NCI-H1694 treated with DMSO at 0.1 percent for 48 hours (cell line): ENCODE measurements around the gene MMP15.
"Not testable (repeated sequence)": the region's sequence is repeated elsewhere in the genome, so short reads cannot be mapped to it uniquely, and the experiment has no call there.

Experiments used
- DNase-seq: peaks from one replicate; lab custom pipeline; 2025; lab: John Stamatoyannopoulos, UW

The MMP15 gene

GRCh38 chr16:58049232-58050185 lies 24.0 kb downstream of the MMP15 start:
- DNase-seq = no peak

GRCh38 chr16:58051296-58051695 lies 25.7 kb downstream of the MMP15 start:
- no peak for DNase-seq

GRCh38 chr16:58051821-58052603 lies 26.5 kb downstream of the MMP15 start:
- DNase-seq = no peak

GRCh38 chr16:58053682-58054005 lies 28.1 kb downstream of the MMP15 start:
- no peak for DNase-seq

GRCh38 chr16:58054289-58054688 lies 28.7 kb downstream of the MMP15 start:
- no peak for DNase-seq

GRCh38 chr16:58056580-58056979 lies 31.0 kb downstream of the MMP15 start:
- DNase-seq = no peak

GRCh38 chr16:58057121-58057520 lies 31.6 kb downstream of the MMP15 start:
- DNase-seq = no peak

- no peak for DNase-seq
These were observed 32.2 kb downstream of the MMP15 start for GRCh38 chr16:58057784-58058183.

GRCh38 chr16:58062821-58063220 lies 37.3 kb downstream of the MMP15 start:
- DNase-seq = no peak

GRCh38 chr16:58063377-58064076 lies 38.0 kb downstream of the MMP15 start:
- DNase-seq = no peak

GRCh38 chr16:58070585-58070984 lies 45.0 kb downstream of the MMP15 start:
- DNase-seq = no peak

GRCh38 chr16:58072134-58072533 lies 46.6 kb downstream of the MMP15 start:
- DNase-seq = not testable (repeated sequence)

- not testable (repeated sequence) for DNase-seq
These were observed 47.5 kb downstream of the MMP15 start for GRCh38 chr16:58073086-58073485.

- no peak for DNase-seq
These were observed 49.1 kb downstream of the MMP15 start for GRCh38 chr16:58074657-58075056.

GRCh38 chr16:58076514-58076913 lies 51.0 kb downstream of the MMP15 start:
- DNase-seq = no peak

- DNase-seq = no peak
These were observed 52.2 kb downstream of the MMP15 start for GRCh38 chr16:58077796-58078195.

GRCh38 chr16:58080657-58081056 lies 55.1 kb downstream of the MMP15 start:
- DNase-seq = not testable (repeated sequence)

- no peak for DNase-seq
These were observed 56.8 kb downstream of the MMP15 start for GRCh38 chr16:58082381-58082780.

GRCh38 chr16:58084635-58085034 lies 59.1 kb downstream of the MMP15 start:
- DNase-seq = no peak

- no peak for DNase-seq
These were observed 59.6 kb downstream of the MMP15 start for GRCh38 chr16:58085171-58085570.

- DNase-seq = no peak
These were observed 60.2 kb downstream of the MMP15 start for GRCh38 chr16:58085584-58086251.
